ENCODE results near the gene PTPN2. TPM values are rescaled to one million over a fixed set of nuclear protein-coding genes. Genes with fewer than 3 reads are reported as not detected.

Gene PTPN2
- total RNA-seq, 1 experiment from 2014 or later: 58.1 TPM

DNA sequence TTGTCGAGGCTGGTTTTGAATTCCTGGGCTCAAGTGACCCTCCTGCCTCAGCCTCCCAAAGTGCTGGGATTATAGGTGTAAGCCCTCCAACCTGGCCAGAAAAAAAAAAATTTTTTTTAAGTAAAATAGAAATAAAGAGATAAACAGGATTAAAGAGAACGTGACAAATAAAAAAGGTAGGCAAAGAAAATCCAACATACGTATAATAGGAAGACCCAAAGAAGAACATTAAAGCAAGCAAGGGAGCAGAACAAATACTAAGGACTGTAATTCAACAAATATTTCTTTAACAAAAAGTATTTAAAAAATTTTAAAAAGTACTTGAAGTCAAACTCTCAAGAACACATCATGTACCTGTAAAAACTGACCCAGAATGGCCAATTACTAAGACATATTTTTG lies 56.4 kb downstream of the PTPN2 start:
- H3K4me3 Mint-ChIP-seq (ENCODE audit: low read depth, unreplicated experiment): no peak overlapping the region
- H3K36me3 Mint-ChIP-seq (ENCODE audit: insufficient read depth, unreplicated experiment): peaks cover 17% of the 10 kb centered on the region
- DNase-seq: no peak
- H3K27me3 Mint-ChIP-seq (ENCODE audit: unreplicated experiment): no peaks in the 10 kb centered on the region
- no peak overlapping the region for H3K27ac Mint-ChIP-seq (ENCODE audit: unreplicated experiment)
- CTCF ChIA-PET: no interaction called here
- no peaks in the 10 kb centered on the region for H3K9me3 Mint-ChIP-seq (ENCODE audit: low read depth, unreplicated experiment)
- H3K4me1 Mint-ChIP-seq (ENCODE audit: low read depth, unreplicated experiment): no peaks in the 10 kb centered on the region
- no TSS peak for BruUV-seq (replicated peaks)
- intact Hi-C loops (cut with micrococcal nuclease; ENCODE audit: unreplicated experiment): no loop called here
- TF ChIP-seq, protein P1, sequence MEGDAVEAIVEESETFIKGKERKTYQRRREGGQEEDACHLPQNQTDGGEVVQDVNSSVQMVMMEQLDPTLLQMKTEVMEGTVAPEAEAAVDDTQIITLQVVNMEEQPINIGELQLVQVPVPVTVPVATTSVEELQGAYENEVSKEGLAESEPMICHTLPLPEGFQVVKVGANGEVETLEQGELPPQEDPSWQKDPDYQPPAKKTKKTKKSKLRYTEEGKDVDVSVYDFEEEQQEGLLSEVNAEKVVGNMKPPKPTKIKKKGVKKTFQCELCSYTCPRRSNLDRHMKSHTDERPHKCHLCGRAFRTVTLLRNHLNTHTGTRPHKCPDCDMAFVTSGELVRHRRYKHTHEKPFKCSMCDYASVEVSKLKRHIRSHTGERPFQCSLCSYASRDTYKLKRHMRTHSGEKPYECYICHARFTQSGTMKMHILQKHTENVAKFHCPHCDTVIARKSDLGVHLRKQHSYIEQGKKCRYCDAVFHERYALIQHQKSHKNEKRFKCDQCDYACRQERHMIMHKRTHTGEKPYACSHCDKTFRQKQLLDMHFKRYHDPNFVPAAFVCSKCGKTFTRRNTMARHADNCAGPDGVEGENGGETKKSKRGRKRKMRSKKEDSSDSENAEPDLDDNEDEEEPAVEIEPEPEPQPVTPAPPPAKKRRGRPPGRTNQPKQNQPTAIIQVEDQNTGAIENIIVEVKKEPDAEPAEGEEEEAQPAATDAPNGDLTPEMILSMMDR (IDR thresholded peaks at IDR 0.05; ENCODE audit: unreplicated experiment): no peak

DNA sequence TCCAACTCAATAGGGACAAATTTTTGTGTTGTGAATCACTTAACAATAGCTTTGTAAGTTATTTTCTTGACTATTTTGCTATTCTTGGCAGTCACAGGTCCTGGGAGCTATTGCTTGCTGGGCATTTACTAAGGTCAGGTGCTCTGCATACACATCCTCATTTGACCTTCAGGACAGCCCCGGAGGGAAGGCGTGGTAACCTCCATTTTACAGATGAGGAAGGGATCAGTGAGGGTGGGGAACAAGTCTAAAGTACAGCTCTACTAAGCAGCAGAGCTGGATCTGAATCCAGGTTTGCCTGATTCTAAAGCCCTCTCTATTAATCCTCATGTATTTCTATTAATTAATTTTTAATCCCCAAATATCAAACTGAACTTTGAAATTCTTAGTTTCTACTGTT lies 58.8 kb downstream of the PTPN2 start:
- TF ChIP-seq, protein P1 (IDR thresholded peaks at IDR 0.05; ENCODE audit: unreplicated experiment): no peak
- H3K4me3 Mint-ChIP-seq (ENCODE audit: low read depth, unreplicated experiment): no peak overlapping the region

DNA sequence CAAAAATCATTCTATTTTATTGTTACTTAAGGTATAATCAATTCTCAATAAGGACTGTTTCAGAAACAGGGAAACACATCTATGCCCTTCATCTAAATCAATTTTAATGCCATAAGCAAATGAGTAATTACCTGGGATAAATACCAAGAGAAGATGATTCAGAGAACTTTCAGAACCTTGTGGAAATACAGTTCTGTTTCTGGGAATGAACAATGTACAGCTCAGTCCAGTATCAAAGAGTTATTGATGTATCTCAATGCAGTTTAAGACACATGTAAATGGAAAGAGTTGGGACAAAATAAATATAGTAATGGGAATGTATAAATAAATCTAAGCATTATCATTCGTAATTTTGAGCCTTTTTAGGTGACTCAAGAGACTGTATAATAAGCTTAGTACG lies 60.1 kb downstream of the PTPN2 start:
- intact Hi-C loops (cut with micrococcal nuclease; ENCODE audit: unreplicated experiment): no loop called here
- CTCF ChIA-PET: no interaction called here
- Mint-ChIP-seq H3K36me3 (ENCODE audit: insufficient read depth, unreplicated experiment) (peaks cover 7% of the 10 kb centered on the region), H3K4me1 (ENCODE audit: low read depth, unreplicated experiment) (no peaks in the 10 kb centered on the region), H3K27ac (ENCODE audit: unreplicated experiment) (no peak overlapping the region), H3K9me3 (ENCODE audit: low read depth, unreplicated experiment) (no peaks in the 10 kb centered on the region), H3K4me3 (ENCODE audit: low read depth, unreplicated experiment) (no peak overlapping the region), H3K27me3 (ENCODE audit: unreplicated experiment) (no peaks in the 10 kb centered on the region)
- no peak for DNase-seq
- BruUV-seq (replicated peaks): no TSS peak
- TF ChIP-seq, protein P1 (IDR thresholded peaks at IDR 0.05; ENCODE audit: unreplicated experiment): no peak

More for the DNA sequence above, 58.8 kb downstream of the PTPN2 start:
- intact Hi-C loops (cut with micrococcal nuclease; ENCODE audit: unreplicated experiment): no loop called here
- CTCF ChIA-PET: no interaction called here
- no peaks in the 10 kb centered on the region for H3K27me3 Mint-ChIP-seq (ENCODE audit: unreplicated experiment)
- H3K36me3 Mint-ChIP-seq (ENCODE audit: insufficient read depth, unreplicated experiment): peaks cover 12% of the 10 kb centered on the region
- no peaks in the 10 kb centered on the region for H3K4me1 Mint-ChIP-seq (ENCODE audit: low read depth, unreplicated experiment)
- H3K9me3 Mint-ChIP-seq (ENCODE audit: low read depth, unreplicated experiment): no peaks in the 10 kb centered on the region
- DNase-seq: no peak
- BruUV-seq (replicated peaks): no TSS peak
- no peak overlapping the region for H3K27ac Mint-ChIP-seq (ENCODE audit: unreplicated experiment)

DNA sequence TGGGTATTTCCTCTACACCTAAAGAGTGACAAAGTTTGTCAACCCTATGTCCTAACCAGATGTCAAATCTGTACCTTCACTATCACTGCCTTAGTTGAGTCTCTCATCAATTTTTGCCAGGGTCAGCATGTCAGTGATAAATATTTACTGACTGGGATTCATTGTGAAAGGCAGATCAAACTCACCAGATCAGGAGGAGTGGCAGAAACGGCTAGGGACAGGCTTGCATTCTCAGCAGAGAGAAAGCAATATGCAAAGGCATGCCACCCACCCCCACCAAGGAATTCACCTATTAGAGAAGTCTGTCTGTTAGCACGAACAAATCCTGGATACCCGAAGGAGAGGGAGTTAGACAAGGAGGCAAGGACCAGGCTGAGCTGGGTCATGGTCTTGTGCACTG lies 62.6 kb downstream of the PTPN2 start:
- Mint-ChIP-seq H3K27me3 (ENCODE audit: unreplicated experiment) (no peaks in the 10 kb centered on the region), H3K36me3 (ENCODE audit: insufficient read depth, unreplicated experiment) (no peaks in the 10 kb centered on the region), H3K27ac (ENCODE audit: unreplicated experiment) (no peak overlapping the region), H3K4me1 (ENCODE audit: low read depth, unreplicated experiment) (no peaks in the 10 kb centered on the region), H3K4me3 (ENCODE audit: low read depth, unreplicated experiment) (no peak overlapping the region), H3K9me3 (ENCODE audit: low read depth, unreplicated experiment) (no peaks in the 10 kb centered on the region)
- TF ChIP-seq, protein P1 (IDR thresholded peaks at IDR 0.05; ENCODE audit: unreplicated experiment): no peak
- intact Hi-C loops (cut with micrococcal nuclease; ENCODE audit: unreplicated experiment): no loop called here
- DNase-seq: no peak
- CTCF ChIA-PET: no interaction called here
- no TSS peak for BruUV-seq (replicated peaks)

DNA sequence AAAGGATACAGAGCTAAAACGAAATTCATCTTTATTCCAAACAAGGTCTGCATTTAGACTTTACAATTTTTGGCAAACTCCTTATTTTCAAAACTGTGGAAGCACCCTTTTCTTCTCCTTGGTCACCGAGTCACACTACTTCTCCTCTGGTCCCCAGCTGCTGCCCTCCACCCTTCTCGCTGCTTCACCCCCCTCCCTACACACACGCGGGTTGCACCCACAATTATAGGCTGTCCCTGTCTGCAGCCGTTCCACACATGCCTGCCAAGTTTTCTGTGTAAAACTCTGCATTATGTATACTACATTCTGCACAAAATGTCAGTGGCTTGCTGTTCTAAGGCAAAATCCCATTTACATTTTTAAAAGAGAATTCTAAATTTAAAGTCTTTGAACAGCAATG lies 63.5 kb downstream of the PTPN2 start:
- no TSS peak for BruUV-seq (replicated peaks)
- H3K4me1 Mint-ChIP-seq (ENCODE audit: low read depth, unreplicated experiment): no peaks in the 10 kb centered on the region
- H3K36me3 Mint-ChIP-seq (ENCODE audit: insufficient read depth, unreplicated experiment): no peaks in the 10 kb centered on the region
- no peak overlapping the region for H3K4me3 Mint-ChIP-seq (ENCODE audit: low read depth, unreplicated experiment)
- intact Hi-C loops (cut with micrococcal nuclease; ENCODE audit: unreplicated experiment): no loop called here
- CTCF ChIA-PET: no interaction called here
- H3K27me3 Mint-ChIP-seq (ENCODE audit: unreplicated experiment): no peaks in the 10 kb centered on the region
- no peaks in the 10 kb centered on the region for H3K9me3 Mint-ChIP-seq (ENCODE audit: low read depth, unreplicated experiment)
- TF ChIP-seq, protein P1 (IDR thresholded peaks at IDR 0.05; ENCODE audit: unreplicated experiment): no peak
- DNase-seq: no peak
- no peak overlapping the region for H3K27ac Mint-ChIP-seq (ENCODE audit: unreplicated experiment)
